Calu3 (cell line): ENCODE results near the gene PARD3. TPM values are rescaled to one million over a fixed set of nuclear protein-coding genes. Genes with fewer than 3 reads are reported as not detected.

Experiments used
- BruUV-seq: library from RNA; stranded (reverse); fragments of 400-500 nt; replicated peaks from 2 replicates; lab custom pipeline; 2021; lab: Mats Ljungman, UMichigan
- CTCF ChIA-PET: fragments of 300-600 bp; sonication (Branson Sonifier 250); formaldehyde crosslinking; loops from one replicate; lab custom pipeline; 2022; ENCODE audit warnings: antibody characterized with exemption; lab: Charles Lee
- DNase-seq: peaks from one replicate; pipeline ENCODE4 v3.0.0; 2022
- H3K27ac Mint-ChIP-seq: one replicate; pipeline ENCODE4 v1.8.0; 2022; ENCODE audit warnings: mixed read lengths; ENCODE audit not compliant: unreplicated experiment
- H3K27me3 Mint-ChIP-seq: one replicate; pipeline ENCODE4 v1.8.0; 2022; ENCODE audit warnings: mixed read lengths; ENCODE audit not compliant: unreplicated experiment
- H3K36me3 Mint-ChIP-seq: one replicate; pipeline ENCODE4 v1.8.0; 2022; ENCODE audit warnings: mild to moderate bottlenecking, moderate library complexity, mixed read lengths; ENCODE audit not compliant: insufficient read depth, unreplicated experiment
- H3K4me1 Mint-ChIP-seq: one replicate; pipeline ENCODE4 v1.8.0; 2022; ENCODE audit warnings: mild to moderate bottlenecking, low read depth, mixed read lengths; ENCODE audit not compliant: unreplicated experiment
- H3K4me3 Mint-ChIP-seq: one replicate; pipeline ENCODE4 v1.8.0; 2022; ENCODE audit warnings: mild to moderate bottlenecking, low read depth, moderate library complexity, mixed read lengths; ENCODE audit not compliant: unreplicated experiment
- H3K9me3 Mint-ChIP-seq: one replicate; pipeline ENCODE4 v1.8.0; 2022; ENCODE audit warnings: low read depth, mixed read lengths; ENCODE audit not compliant: unreplicated experiment
- intact Hi-C: fragments of 100-400 bp; cut with micrococcal nuclease; formaldehyde crosslinking; loops from one replicate; pipeline ENCODE4 v1.10.0; 2022; ENCODE audit not compliant: unreplicated experiment
- total RNA-seq: library from RNA; stranded (reverse); gene quantifications from 2 replicates; pipeline ENCODE4 v1.2.3, GENCODE V29; 2022
- TF ChIP-seq, protein P1 (sequence below): fragments of 200-600 bp; IDR thresholded peaks from one replicate; pipeline ENCODE4 v1.8.0; 2022; ENCODE audit warnings: antibody characterized with exemption; ENCODE audit not compliant: unreplicated experiment

The PARD3 gene
- total RNA-seq, 1 experiment from 2014 or later = 62.4 TPM

DNA sequence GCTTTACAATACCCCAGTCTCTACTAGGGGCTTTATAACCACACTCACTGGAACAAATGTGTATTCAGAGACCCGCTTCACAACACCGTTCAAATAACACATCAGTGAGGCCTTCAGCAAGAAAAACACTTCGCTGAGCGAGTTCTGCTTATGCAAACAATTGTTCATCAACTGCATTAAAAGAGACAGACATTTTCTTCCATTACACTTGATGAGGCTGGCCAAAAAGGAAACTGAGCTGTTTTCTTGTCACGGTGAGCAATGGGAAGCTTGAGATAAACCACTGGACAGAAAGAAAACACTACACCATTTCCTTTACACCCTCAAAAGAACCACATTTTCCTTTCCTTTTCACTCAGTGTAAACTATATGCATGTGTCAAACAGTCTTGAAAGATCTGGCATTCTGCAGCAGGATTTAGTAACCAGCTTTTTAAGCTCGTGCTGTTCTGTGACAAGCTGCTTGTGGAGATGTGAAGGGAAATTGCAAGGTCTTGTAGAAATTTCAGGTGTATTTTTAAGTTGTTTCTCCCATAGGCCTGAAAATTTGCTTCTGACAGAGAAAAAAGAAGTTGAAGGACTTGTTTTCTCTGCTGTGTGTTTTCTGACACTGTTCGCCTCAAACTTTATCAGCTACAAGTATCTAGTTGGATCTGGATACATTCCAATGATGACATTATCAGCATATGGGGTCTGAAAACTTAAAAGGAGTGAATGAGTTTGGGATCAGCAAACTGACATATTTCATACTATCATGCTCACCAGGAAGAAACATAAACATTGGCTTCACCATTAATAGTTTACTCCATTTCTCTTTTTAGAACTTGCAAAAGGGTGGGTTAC lies 693.1 kb downstream of the PARD3 start:
- TF ChIP-seq, protein P1, sequence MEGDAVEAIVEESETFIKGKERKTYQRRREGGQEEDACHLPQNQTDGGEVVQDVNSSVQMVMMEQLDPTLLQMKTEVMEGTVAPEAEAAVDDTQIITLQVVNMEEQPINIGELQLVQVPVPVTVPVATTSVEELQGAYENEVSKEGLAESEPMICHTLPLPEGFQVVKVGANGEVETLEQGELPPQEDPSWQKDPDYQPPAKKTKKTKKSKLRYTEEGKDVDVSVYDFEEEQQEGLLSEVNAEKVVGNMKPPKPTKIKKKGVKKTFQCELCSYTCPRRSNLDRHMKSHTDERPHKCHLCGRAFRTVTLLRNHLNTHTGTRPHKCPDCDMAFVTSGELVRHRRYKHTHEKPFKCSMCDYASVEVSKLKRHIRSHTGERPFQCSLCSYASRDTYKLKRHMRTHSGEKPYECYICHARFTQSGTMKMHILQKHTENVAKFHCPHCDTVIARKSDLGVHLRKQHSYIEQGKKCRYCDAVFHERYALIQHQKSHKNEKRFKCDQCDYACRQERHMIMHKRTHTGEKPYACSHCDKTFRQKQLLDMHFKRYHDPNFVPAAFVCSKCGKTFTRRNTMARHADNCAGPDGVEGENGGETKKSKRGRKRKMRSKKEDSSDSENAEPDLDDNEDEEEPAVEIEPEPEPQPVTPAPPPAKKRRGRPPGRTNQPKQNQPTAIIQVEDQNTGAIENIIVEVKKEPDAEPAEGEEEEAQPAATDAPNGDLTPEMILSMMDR = no peak
- no peak for DNase-seq
- no TSS peak for BruUV-seq
- intact Hi-C loops = loop anchor here (5.0 kb wide), 1 partner anchor 790 kb away; the partner anchor contains the start of gene NRP1
- Mint-ChIP-seq H3K36me3 (peaks cover 6% of the 10 kb centered on the region), H3K4me1 (peaks cover 46% of the 10 kb centered on the region), H3K4me3 (peak overlapping the region; percentile 17), H3K9me3 (no peaks in the 10 kb centered on the region), H3K27ac (peak overlapping the region; percentile 42), H3K27me3 (no peaks in the 10 kb centered on the region)
- CTCF ChIA-PET = interaction anchor here (1.0 kb wide), 1 partner anchor 787 kb away, joined by 3 read pairs; no protein-coding TSS in a partner anchor

DNA sequence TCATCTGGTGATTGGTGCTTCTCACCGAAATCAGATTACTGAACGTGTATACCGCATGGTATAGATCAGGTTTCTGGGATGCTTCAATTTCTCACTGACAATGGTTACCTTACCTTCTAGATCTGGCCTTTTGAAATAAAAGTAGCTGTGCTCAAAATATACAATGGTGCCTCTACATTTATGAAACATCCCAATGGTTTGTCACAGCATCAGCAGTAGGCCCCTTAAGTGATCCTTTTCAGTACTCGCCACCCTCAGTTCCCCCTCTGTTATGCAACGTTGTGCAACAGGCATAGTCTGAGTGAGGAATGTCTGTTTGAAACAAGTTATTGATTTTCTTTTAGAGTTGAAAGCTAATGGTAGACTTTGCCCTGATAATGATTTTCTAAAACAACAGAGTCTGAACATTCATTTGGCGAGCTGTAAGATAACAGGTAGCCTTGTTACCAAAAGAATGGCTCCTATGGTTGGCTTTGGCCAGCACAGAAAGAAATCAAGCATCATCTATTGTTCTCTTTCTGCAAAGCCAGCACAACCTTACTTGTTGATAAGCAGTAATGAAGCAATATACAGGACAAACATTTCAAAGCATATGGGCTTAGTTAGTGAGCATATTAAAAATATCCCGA lies 693.9 kb downstream of the PARD3 start:
- CTCF ChIA-PET = interaction anchor here (1.0 kb wide), 1 partner anchor 786 kb away, joined by 3 read pairs; no protein-coding TSS in a partner anchor
- no TSS peak for BruUV-seq
- intact Hi-C loops = loop anchor here (5.0 kb wide), 1 partner anchor 789 kb away; the partner anchor contains the start of gene NRP1
- no peaks in the 10 kb centered on the region for H3K27me3 Mint-ChIP-seq
- peaks cover 46% of the 10 kb centered on the region for H3K4me1 Mint-ChIP-seq
- TF ChIP-seq, protein P1 = no peak
- no peaks in the 10 kb centered on the region for H3K9me3 Mint-ChIP-seq
- peak; percentile 34 for DNase-seq
- peaks cover 6% of the 10 kb centered on the region for H3K36me3 Mint-ChIP-seq
- peak overlapping the region; percentile 17 for H3K4me3 Mint-ChIP-seq
- peak overlapping the region; percentile 42 for H3K27ac Mint-ChIP-seq

DNA sequence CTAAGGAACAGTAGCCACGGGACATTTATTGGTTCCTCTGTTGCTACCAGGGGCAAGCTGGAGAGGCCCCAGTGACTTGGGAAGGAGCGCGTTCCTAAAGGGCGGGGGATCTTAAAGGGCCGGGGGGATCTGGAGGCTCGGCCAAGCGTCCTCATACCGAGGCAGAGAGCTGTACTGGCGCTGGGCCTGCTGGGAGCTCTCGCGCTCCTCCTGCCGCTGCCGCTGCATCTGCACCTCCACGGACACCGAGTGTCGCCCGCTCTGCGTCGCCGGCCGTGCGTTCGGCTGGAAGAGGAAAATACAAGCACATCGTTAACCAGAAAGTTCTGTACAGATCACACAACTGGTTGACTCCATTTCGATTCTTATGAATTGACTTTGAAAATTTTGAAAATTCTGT lies 695.6 kb downstream of the PARD3 start:
- CTCF ChIA-PET = interaction anchor here (0.6 to 0.7 kb wide), 2 partner anchors 20 to 347 kb away, joined by 3 to 4 read pairs; no protein-coding TSS in a partner anchor
- TF ChIP-seq, protein P1 = no peak
- H3K9me3 Mint-ChIP-seq = no peaks in the 10 kb centered on the region
- H3K4me3 Mint-ChIP-seq = no peak overlapping the region
- BruUV-seq = no TSS peak
- peaks cover 32% of the 10 kb centered on the region for H3K4me1 Mint-ChIP-seq
- intact Hi-C loops = no loop called here
- no peaks in the 10 kb centered on the region for H3K27me3 Mint-ChIP-seq
- H3K27ac Mint-ChIP-seq = no peak overlapping the region
- no peak for DNase-seq
- H3K36me3 Mint-ChIP-seq = no peaks in the 10 kb centered on the region

DNA sequence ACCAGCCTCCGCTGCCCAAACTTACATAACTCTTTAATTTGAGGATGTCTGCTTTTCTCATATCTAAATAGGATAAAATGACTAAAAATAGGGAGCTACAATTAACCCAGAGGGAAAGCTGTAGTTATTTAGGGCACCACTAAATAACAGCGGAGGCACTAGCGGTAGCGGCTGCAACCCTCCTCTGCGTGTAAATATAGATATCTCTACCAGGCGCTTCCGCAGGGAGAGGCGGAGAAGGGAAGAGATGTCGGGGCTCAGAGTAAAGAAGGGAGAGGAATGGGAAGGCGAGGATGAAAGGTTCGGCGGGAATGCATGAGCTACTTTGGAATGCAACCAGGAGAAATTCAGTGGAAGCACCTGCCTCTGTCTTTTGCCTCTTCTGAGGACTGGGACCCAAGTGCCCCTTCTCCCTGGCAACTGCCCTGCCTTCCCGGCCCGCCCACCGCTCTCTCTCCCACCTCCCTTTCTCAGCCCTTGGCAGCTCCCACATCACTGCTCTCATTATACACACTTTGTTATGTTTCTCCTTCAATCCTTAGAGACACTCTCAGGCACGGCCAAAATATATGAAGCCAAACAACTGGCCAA lies 698.3 kb downstream of the PARD3 start:
- Mint-ChIP-seq H3K9me3 (no peaks in the 10 kb centered on the region), H3K27ac (no peak overlapping the region), H3K27me3 (no peaks in the 10 kb centered on the region), H3K4me1 (peaks cover 14% of the 10 kb centered on the region), H3K4me3 (no peak overlapping the region), H3K36me3 (no peaks in the 10 kb centered on the region)
- CTCF ChIA-PET = interaction anchor here (0.5 kb wide), 1 partner anchor 254 kb away, joined by 3 read pairs; no protein-coding TSS in a partner anchor
- no peak for DNase-seq
- intact Hi-C loops = no loop called here
- TF ChIP-seq, protein P1 = no peak
- no TSS peak for BruUV-seq
